Stimulated activated naive CD8-positive, alpha-beta T cell treated with anti-CD3 and anti-CD28 coated beads, Interleukin-15, Interleukin-2, amounts not matched to agents 100 ng/mL and 50 ng/mL, for 24 hours (primary cell): ENCODE results near the gene SYPL1.
A peak's percentile ranks its signal among the peaks of the same experiment; 100 is the strongest.

Experiments
- H3K27ac Mint-ChIP-seq: one replicate; pipeline ENCODE4 v1.8.0; 2021; ENCODE audit warnings: mild to moderate bottlenecking, mixed read lengths
- H3K27me3 Mint-ChIP-seq: one replicate; pipeline ENCODE4 v1.8.0; 2021; ENCODE audit warnings: mixed read lengths
- H3K36me3 Mint-ChIP-seq: one replicate; pipeline ENCODE4 v1.8.0; 2021; ENCODE audit warnings: low read depth, mixed read lengths
- H3K4me1 Mint-ChIP-seq: one replicate; pipeline ENCODE4 v1.8.0; 2021; ENCODE audit warnings: low read depth, mixed read lengths
- H3K4me3 Mint-ChIP-seq: one replicate; pipeline ENCODE4 v1.8.0; 2021; ENCODE audit warnings: mild to moderate bottlenecking, mixed read lengths
- H3K9me3 Mint-ChIP-seq: one replicate; pipeline ENCODE4 v1.8.0; 2021; ENCODE audit warnings: mixed read lengths

The SYPL1 gene

DNA sequence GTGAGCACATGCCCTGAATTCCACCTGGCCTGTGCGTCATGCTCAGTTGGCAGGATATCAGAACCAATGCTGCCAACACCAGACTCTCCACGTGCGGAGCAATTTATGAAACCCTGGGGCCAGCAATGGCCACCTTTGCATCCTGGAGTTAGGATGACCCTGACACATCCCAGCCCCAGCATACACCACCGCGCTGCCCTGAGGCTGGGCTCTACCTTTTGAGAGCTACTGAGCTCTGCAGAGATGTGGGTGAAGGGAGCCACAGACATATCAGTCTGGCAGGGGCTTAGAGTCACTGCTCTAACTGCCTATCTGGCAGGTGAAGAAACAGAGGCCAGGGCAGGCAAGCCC lies 41.9 kb downstream of the SYPL1 start:
- Mint-ChIP-seq H3K27ac (no peak overlapping the region), H3K36me3 (no peaks in the 10 kb centered on the region), H3K27me3 (no peaks in the 10 kb centered on the region), H3K9me3 (no peaks in the 10 kb centered on the region), H3K4me3 (no peak overlapping the region), H3K4me1 (peaks cover 60% of the 10 kb centered on the region)

GRCh38 chr7:106069471-106070200 lies 42.5 kb downstream of the SYPL1 start:
- H3K9me3 Mint-ChIP-seq = no peaks in the 10 kb centered on the region
- H3K4me1 Mint-ChIP-seq = peaks cover 58% of the 10 kb centered on the region
- peak overlapping the region; percentile 2 for H3K27ac Mint-ChIP-seq
- no peaks in the 10 kb centered on the region for H3K36me3 Mint-ChIP-seq
- H3K4me3 Mint-ChIP-seq = no peak overlapping the region
- H3K27me3 Mint-ChIP-seq = no peaks in the 10 kb centered on the region

DNA sequence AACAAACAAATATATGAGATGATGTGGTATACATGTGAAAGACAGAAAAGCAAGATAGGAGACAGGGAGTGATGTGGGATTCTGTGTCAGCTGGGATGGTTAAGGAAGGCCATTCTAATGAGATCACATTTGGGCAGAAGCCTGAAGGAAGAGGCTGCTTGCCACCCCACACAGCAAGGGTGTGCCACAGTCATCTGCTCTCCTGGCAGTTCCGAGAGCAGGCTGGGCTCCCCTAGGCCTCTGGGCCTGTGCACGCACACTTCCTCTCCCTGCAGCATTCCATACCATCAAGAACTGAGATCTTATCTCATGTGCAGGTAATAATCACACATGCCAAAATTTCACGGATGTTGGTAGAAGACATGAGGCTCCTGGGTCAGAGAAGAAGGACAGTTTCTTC lies 43.1 kb downstream of the SYPL1 start:
- no peak overlapping the region for H3K4me3 Mint-ChIP-seq
- H3K27me3 Mint-ChIP-seq = no peaks in the 10 kb centered on the region
- H3K27ac Mint-ChIP-seq = no peak overlapping the region
- H3K36me3 Mint-ChIP-seq = no peaks in the 10 kb centered on the region
- no peaks in the 10 kb centered on the region for H3K9me3 Mint-ChIP-seq
- H3K4me1 Mint-ChIP-seq = peaks cover 57% of the 10 kb centered on the region

DNA sequence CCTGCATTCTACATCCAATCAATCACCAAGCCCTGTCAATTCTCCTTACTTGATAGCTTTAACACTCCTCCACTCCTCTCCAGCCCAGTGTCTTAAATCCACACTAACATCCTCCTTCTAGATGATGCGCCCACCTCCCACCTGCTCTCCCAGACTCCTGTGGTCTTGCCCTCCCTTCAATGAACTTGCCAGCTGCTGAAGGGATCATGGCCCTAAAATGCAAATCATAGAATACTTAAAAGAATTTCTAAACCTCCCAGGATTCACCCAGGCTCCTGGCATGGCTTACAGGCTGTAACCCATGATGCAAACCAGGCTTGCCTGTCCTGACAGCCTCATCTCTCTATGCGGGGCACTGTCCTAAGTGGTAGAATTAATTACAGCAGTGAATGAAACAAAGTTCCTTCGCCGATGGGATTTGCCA lies 43.6 kb downstream of the SYPL1 start:
- Mint-ChIP-seq H3K4me1 (peaks cover 57% of the 10 kb centered on the region), H3K36me3 (no peaks in the 10 kb centered on the region), H3K27ac (no peak overlapping the region), H3K9me3 (no peaks in the 10 kb centered on the region), H3K27me3 (no peaks in the 10 kb centered on the region), H3K4me3 (no peak overlapping the region)

DNA sequence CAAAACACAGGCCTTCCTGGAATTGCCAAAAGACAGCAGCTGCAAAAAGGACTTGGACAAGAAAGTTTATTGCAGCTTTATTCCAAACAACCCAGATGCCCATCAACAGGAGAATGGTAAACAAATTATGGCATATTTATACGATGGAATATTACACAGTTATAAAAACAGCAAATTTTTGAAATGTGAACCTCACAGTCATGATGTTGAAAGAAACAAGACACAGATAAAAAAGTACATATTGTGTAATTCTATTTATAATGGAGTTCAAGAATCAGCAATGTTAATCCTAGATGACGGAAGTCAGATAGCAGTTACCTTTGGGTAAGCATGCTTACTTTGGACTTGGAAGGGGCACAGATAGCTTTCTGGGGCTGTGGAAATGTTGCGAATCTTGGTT lies 44.4 kb downstream of the SYPL1 start:
- Mint-ChIP-seq H3K27me3 (no peaks in the 10 kb centered on the region), H3K36me3 (no peaks in the 10 kb centered on the region), H3K4me3 (no peak overlapping the region), H3K27ac (no peak overlapping the region), H3K9me3 (no peaks in the 10 kb centered on the region), H3K4me1 (peaks cover 59% of the 10 kb centered on the region)

GRCh38 chr7:106065575-106066500 lies 46.3 kb downstream of the SYPL1 start:
- Mint-ChIP-seq H3K27ac (no peak overlapping the region), H3K27me3 (no peaks in the 10 kb centered on the region), H3K4me3 (no peak overlapping the region), H3K4me1 (peaks cover 57% of the 10 kb centered on the region), H3K9me3 (no peaks in the 10 kb centered on the region), H3K36me3 (no peaks in the 10 kb centered on the region)

DNA sequence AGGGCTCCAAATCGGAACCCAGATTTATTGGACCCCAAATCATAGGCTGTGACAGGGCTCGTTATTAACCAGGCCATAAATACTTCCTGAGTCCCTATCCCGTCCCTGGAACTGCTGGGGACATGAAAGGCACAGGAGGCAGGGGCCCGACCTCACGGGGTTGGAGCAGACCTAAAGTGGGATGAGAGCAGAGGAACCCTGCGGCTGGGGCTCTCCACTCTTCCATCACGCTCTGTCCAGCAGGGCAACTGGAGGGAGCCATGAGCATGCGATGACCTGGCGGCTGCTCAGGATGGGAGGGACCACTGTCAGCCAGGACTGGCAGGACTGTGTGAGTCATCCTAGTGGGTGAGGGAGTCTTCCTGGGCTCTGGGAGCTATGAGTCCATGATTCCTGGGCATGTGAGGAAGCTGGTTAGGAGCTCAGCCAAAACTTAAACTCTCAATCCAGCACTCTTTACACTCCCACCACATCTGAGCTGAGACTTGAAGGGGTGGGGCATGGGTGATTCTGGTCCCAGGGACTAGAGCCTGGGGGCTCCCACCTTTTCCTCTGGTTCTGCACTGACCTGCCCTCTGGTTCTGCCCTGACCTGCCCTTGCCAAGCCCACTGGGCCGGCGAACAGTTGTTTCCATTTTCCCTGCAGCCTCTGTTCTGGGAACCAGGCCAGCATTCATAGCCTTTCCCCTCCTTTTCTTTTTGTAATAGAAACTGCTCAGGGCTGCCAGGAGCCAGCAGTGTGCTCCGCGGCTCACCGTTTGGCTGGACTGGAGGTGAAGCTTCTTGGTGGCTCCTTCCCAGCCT lies 47.1 kb downstream of the SYPL1 start:
- Mint-ChIP-seq H3K9me3 (no peaks in the 10 kb centered on the region), H3K36me3 (no peaks in the 10 kb centered on the region), H3K27ac (no peak overlapping the region), H3K4me1 (peaks cover 57% of the 10 kb centered on the region), H3K27me3 (no peaks in the 10 kb centered on the region), H3K4me3 (no peak overlapping the region)

GRCh38 chr7:106064316-106064715 lies 47.8 kb downstream of the SYPL1 start:
- peaks cover 56% of the 10 kb centered on the region for H3K4me1 Mint-ChIP-seq
- no peak overlapping the region for H3K4me3 Mint-ChIP-seq
- no peaks in the 10 kb centered on the region for H3K9me3 Mint-ChIP-seq
- no peak overlapping the region for H3K27ac Mint-ChIP-seq
- no peaks in the 10 kb centered on the region for H3K27me3 Mint-ChIP-seq
- H3K36me3 Mint-ChIP-seq = no peaks in the 10 kb centered on the region

DNA sequence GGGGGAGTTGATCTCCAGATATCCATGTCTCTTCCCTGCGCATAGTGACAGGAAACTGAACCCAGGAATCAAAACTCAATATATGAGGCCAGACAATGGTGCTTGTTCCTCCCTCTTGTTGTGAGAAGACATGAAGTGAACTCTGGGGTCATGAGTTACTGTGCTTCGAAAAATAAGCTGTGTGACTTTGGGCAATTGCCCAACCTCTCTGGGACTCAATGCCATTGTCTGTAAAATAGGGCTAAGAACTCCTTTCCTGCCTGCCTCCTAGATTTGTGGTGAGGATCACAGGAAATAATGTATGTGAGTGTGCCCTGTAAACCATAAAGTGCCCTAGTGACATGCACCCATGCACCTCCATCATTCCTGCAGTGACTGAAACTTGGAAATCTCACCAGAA lies 48.4 kb downstream of the SYPL1 start:
- no peak overlapping the region for H3K27ac Mint-ChIP-seq
- no peaks in the 10 kb centered on the region for H3K36me3 Mint-ChIP-seq
- H3K4me3 Mint-ChIP-seq = no peak overlapping the region
- no peaks in the 10 kb centered on the region for H3K27me3 Mint-ChIP-seq
- no peaks in the 10 kb centered on the region for H3K9me3 Mint-ChIP-seq
- peaks cover 56% of the 10 kb centered on the region for H3K4me1 Mint-ChIP-seq

GRCh38 chr7:106063024-106063423 lies 49.1 kb downstream of the SYPL1 start:
- Mint-ChIP-seq H3K9me3 (no peaks in the 10 kb centered on the region), H3K4me1 (peaks cover 57% of the 10 kb centered on the region), H3K4me3 (no peak overlapping the region), H3K36me3 (no peaks in the 10 kb centered on the region), H3K27ac (peak overlapping the region; percentile 23), H3K27me3 (no peaks in the 10 kb centered on the region)

DNA sequence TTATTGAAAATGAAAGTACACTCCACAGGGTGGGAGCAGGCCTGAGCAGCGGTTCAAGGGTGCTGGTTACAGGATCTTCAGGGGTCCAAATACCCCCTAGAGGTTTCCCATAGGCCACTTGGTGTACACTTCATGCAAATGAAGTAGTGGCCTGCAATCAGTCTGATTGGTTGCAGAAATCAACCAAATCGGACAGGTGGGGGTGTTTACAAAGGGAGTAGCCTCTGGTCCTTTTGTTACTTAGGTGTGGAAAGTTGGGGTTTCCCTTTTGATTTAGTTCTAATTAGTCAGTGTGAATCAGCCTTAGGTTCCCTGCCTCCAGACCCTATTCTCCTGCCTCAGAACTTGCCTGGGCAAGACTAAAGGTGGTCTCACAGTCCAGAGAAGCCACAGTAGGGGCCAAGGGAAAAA lies 49.6 kb downstream of the SYPL1 start:
- no peaks in the 10 kb centered on the region for H3K27me3 Mint-ChIP-seq
- peaks cover 62% of the 10 kb centered on the region for H3K4me1 Mint-ChIP-seq
- H3K36me3 Mint-ChIP-seq = no peaks in the 10 kb centered on the region
- peak overlapping the region; percentile 23 for H3K27ac Mint-ChIP-seq
- H3K9me3 Mint-ChIP-seq = no peaks in the 10 kb centered on the region
- no peak overlapping the region for H3K4me3 Mint-ChIP-seq

- H3K27me3 Mint-ChIP-seq = no peaks in the 10 kb centered on the region
- peaks cover 68% of the 10 kb centered on the region for H3K4me1 Mint-ChIP-seq
- H3K4me3 Mint-ChIP-seq = no peak overlapping the region
- H3K36me3 Mint-ChIP-seq = no peaks in the 10 kb centered on the region
- no peaks in the 10 kb centered on the region for H3K9me3 Mint-ChIP-seq
- H3K27ac Mint-ChIP-seq = peak overlapping the region; percentile 63
These were observed 50.1 kb downstream of the SYPL1 start for GRCh38 chr7:106062006-106062405.

GRCh38 chr7:106061301-106061979 lies 50.7 kb downstream of the SYPL1 start:
- Mint-ChIP-seq H3K4me1 (peaks cover 71% of the 10 kb centered on the region), H3K9me3 (no peaks in the 10 kb centered on the region), H3K36me3 (no peaks in the 10 kb centered on the region), H3K4me3 (no peak overlapping the region), H3K27me3 (no peaks in the 10 kb centered on the region), H3K27ac (peak overlapping the region; percentile 63)

GRCh38 chr7:106060394-106060920 lies 51.7 kb downstream of the SYPL1 start:
- H3K36me3 Mint-ChIP-seq = no peaks in the 10 kb centered on the region
- no peaks in the 10 kb centered on the region for H3K9me3 Mint-ChIP-seq
- no peak overlapping the region for H3K27ac Mint-ChIP-seq
- H3K4me3 Mint-ChIP-seq = no peak overlapping the region
- no peaks in the 10 kb centered on the region for H3K27me3 Mint-ChIP-seq
- peaks cover 71% of the 10 kb centered on the region for H3K4me1 Mint-ChIP-seq
